Kidney (tissue), 14 donors: Measurements from ENCODE around the gene CDC7. TPM values are rescaled to one million over a fixed set of nuclear protein-coding genes. Genes with fewer than 3 reads are reported as not detected.

Experiments
- DNase-seq, 5 donors: peaks; one replicate each; pipeline ENCODE4 v3.0.0-alpha.2; 2013 to 2020
- FAIRE-seq: peaks from 2 replicates; lab custom pipeline; 2012; peaks lifted over from hg19 to GRCh38; lab: Jason Lieb, UNC
- H3K27ac ChIP-seq, 2 donors: one replicate each; pipeline ENCODE4 v1.7.0; 2013; ENCODE audit warnings: low read depth in 2 of 2, low read length in 2 of 2, inconsistent platforms in 1 of 2
- H3K27me3 ChIP-seq: one replicate; pipeline ENCODE4 v1.7.1; 2013; ENCODE audit warnings: low read length, inconsistent platforms; ENCODE audit not compliant: control insufficient read depth, insufficient read depth
- H3K36me3 ChIP-seq, 3 donors: one replicate each; pipeline versions ENCODE4 v1.7.0 to v1.7.1; 2013; ENCODE audit warnings: low read length in 3 of 3, control low read depth in 1 of 3, inconsistent platforms in 1 of 3; ENCODE audit not compliant: insufficient read depth in 3 of 3, control insufficient read depth in 2 of 3
- H3K4me1 ChIP-seq, 3 donors: one replicate each; pipeline versions ENCODE4 v1.7.0 to v1.7.1; 2013; ENCODE audit warnings: low read length in 3 of 3, inconsistent platforms in 1 of 3, low read depth in 1 of 3; ENCODE audit not compliant: control insufficient read depth in 2 of 3, insufficient read depth in 2 of 3
- H3K4me3 ChIP-seq, 3 donors: one replicate each; pipeline versions ENCODE4 v1.7.0 to v1.8.1; 2013; ENCODE audit warnings: low read length in 3 of 3, control low read depth in 1 of 3, inconsistent platforms in 1 of 3
- H3K9ac ChIP-seq, 3 donors: one replicate each; pipeline versions ENCODE4 v1.7.0 to v1.7.1; 2013; ENCODE audit warnings: low read length in 3 of 3, control low read depth in 1 of 3, inconsistent platforms in 1 of 3
- H3K9me3 ChIP-seq, 3 donors: one replicate each; pipeline versions ENCODE4 v1.7.0 to v1.7.1; 2013; ENCODE audit warnings: low read length in 3 of 3, control low read depth in 1 of 3, inconsistent platforms in 1 of 3; ENCODE audit not compliant: control insufficient read depth in 2 of 3, insufficient read depth in 1 of 3
- intact Hi-C: fragments of 100-400 bp; cut with DNase I; formaldehyde crosslinking; loops from one replicate; pipeline ENCODE4 v1.11.1; 2022
- polyA plus RNA-seq: library from polyadenylated mRNA; stranded (reverse); fragments of 350-450 nt; fragmentation: Illumina TruSeq; extraction: RNeasy Lipid Tissue Mini Kit (QIAGEN cat#74804); gene quantifications from one replicate; pipeline ENCODE4 v1.2.3, GENCODE V29; 2014; ENCODE audit warnings: low read depth, low replicate concordance; ENCODE audit not compliant: insufficient read depth
- total RNA-seq: library from RNA; stranded (reverse); fragmentation: NEBNext Ultra II Directional; extraction: Animal tissue kit (Norgen Biotek cat#: 25700); gene quantifications from one replicate; pipeline ENCODE4 v1.2.1, GENCODE V29; 2021
- TF ChIP-seq, protein P1 (sequence below): IDR thresholded peaks from 3 replicates; pipeline ENCODE4 v1.5.1; 2012; ENCODE audit warnings: mild to moderate bottlenecking, moderate library complexity, borderline replicate concordance; ENCODE audit not compliant: insufficient read depth; ENCODE audit errors: extremely low read depth
- donor health status: control.
- donor health status: control.
- donor health status: control.
- donor health status: control.
- donor health status: control.
- donor health status: DM: yes; HTN: yes; CAD: no.
- donor health status: Normal renal cell carcinoma (clear cell type).

Gene CDC7
- total and polyA plus RNA-seq, 2 donors from 2014 or later = 1.4 to 3.2 TPM

DNA sequence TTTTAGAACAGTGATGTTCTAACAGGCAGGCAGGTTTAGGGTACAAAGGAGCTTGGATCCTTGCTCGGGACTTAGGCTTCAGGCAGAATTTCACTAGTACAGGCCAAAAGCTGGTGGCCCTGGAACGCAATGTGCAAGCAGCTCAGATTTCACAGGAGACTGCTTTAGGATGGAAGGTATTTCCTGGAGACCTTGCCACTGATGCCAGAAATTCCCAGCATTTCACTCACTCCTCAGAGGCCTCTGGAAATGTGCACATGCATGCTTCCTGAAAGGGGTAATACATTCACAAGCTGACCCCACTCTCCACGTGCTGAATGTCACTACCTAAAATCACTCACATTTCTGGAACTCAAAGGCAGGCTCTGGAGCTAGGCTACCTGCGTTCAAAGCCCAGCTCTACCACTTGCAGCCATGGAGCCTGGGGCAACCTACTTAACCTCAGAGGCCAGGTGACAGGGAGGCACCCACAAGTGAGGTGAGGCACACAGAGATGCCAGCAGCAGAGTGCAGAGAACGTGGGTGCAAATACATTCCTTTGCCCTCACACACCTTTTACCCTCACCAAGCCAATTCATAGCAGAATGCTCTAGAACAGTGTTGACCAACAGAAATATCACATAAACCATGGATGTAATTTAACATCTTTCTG is 56.5 kb downstream of the CDC7 start:
- H3K27ac ChIP-seq = no peak overlapping the region
- DNase-seq = peak in 3 of 5 donors; percentile 22 to 52 (median 37)
- H3K4me3 ChIP-seq = no peak overlapping the region
- TF ChIP-seq, protein P1, sequence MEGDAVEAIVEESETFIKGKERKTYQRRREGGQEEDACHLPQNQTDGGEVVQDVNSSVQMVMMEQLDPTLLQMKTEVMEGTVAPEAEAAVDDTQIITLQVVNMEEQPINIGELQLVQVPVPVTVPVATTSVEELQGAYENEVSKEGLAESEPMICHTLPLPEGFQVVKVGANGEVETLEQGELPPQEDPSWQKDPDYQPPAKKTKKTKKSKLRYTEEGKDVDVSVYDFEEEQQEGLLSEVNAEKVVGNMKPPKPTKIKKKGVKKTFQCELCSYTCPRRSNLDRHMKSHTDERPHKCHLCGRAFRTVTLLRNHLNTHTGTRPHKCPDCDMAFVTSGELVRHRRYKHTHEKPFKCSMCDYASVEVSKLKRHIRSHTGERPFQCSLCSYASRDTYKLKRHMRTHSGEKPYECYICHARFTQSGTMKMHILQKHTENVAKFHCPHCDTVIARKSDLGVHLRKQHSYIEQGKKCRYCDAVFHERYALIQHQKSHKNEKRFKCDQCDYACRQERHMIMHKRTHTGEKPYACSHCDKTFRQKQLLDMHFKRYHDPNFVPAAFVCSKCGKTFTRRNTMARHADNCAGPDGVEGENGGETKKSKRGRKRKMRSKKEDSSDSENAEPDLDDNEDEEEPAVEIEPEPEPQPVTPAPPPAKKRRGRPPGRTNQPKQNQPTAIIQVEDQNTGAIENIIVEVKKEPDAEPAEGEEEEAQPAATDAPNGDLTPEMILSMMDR = no peak
- peaks cover 0 to 2% (median 0%) of the 10 kb centered on the region in 3 donors for H3K4me1 ChIP-seq
- no peaks in the 10 kb centered on the region for H3K36me3 ChIP-seq
- no peaks in the 10 kb centered on the region for H3K27me3 ChIP-seq
- intact Hi-C loops = no loop called here
- H3K9me3 ChIP-seq = no peaks in the 10 kb centered on the region
- no peak for FAIRE-seq
- H3K9ac ChIP-seq = no peak overlapping the region

DNA sequence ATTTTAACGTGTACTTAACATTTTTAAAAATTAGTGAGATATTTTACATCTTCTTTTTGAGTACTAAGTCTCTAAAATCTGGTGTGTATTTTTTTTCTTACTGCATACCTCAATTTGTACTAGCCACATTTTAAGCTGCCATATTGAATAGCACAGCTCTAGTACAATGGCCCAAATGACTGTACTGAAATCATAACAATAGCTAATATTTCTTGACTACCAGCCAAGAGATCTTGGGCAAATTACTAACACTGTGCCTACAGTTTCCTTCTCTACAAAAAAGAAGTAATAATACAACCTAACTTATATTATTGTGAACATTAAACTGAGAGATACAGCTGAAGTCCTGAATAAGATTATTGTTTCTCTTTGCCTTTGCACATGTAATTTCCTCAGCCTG is 57.2 kb downstream of the CDC7 start:
- intact Hi-C loops = no loop called here
- no peaks in the 10 kb centered on the region for H3K27me3 ChIP-seq
- TF ChIP-seq, protein P1 = no peak
- no peak for DNase-seq
- no peak overlapping the region for H3K27ac ChIP-seq
- H3K9ac ChIP-seq = no peak overlapping the region
- H3K4me3 ChIP-seq = no peak overlapping the region
- H3K4me1 ChIP-seq = peaks cover 0 to 2% (median 0%) of the 10 kb centered on the region in 3 donors
- no peaks in the 10 kb centered on the region for H3K36me3 ChIP-seq
- H3K9me3 ChIP-seq = no peaks in the 10 kb centered on the region
- no peak for FAIRE-seq

DNA sequence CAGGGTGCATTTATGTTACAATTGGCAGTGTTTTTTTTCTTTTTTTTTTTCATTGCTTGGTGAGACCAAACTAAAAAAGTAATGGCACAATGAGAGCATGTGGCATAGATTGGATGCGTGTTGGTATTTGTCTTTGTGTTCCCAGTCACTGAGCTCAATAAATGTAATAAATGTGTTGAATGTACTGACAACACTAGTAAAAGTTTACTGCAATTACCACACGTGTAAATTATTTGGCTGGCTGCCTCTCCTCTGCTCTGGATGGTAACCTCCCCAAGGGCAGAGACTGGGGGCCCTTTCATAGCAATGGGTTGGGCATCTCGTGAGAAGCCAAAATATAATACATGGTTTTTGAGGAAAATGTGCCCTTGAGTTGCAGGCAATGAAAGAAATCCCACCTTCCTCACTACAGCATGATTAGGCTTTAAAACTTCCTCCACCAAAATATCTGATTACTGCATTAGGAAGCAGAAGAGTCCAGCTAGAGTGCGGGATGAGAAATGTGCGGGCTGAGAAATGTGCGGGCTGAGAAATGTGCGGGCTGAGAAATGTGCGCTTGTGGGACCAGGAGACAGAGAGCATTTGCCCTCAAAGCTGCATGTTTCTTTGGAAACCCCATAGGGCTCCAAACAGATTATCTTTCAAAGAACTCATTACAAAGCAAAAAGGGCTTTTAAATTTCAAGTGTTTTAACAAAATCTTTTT is 58.5 kb downstream of the CDC7 start:
- Histone ChIP-seq H3K9ac (no peak overlapping the region), H3K27me3 (no peaks in the 10 kb centered on the region), H3K9me3 (no peaks in the 10 kb centered on the region), H3K4me1 (peaks cover 0 to 2% (median 0%) of the 10 kb centered on the region in 3 donors), H3K27ac (no peak overlapping the region), H3K4me3 (no peak overlapping the region), H3K36me3 (no peaks in the 10 kb centered on the region)
- DNase-seq (no peak), FAIRE-seq (no peak)
- TF ChIP-seq, protein P1 = no peak
- intact Hi-C loops = no loop called here
